ENCODE measurements around the gene EGLN2.
"Not testable (repeated sequence)": the region's sequence is repeated elsewhere in the genome, so short reads cannot be mapped to it uniquely, and the experiment has no call there.

The EGLN2 gene

DNA sequence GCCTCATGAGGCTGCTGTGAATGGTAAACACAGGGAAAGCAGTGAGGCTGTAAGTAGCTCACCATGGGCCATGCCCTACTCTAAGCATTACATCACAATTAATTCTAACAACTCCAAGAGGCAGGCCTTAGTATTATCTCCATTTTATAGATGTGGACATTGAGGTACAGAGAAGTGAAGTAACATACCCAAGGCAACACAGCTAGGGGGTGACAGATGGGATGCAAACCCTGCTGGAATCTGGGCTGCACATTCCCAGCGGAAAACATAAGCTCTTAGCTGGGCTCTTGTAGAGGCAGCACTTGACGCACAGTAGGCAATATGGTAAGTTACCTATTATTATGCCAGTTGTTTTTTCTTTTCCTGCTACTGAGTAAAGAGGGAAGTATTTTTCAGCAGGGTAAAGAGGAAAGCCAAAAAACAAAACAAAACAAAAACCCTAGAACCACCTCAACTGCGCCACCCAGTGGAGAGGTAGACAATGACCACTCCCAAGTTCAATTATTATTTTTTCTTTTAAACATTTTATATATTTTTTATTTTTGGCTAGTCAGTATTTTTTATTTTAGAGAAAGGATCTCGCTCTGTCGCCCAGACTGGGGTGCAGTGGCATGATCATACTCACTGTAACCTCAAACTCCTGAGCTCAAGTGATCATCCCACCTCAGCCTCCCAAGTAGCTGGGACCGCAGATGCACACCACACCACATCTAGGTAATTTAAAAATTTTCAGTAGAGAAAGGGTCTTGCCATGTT lies 20.7 kb downstream of the EGLN2 start:
- DNase-seq: peak; percentile 82

GRCh38 chr19:40822161-40822560 lies 23.2 kb downstream of the EGLN2 start:
- no peak for DNase-seq

GRCh38 chr19:40822704-40823553 lies 23.9 kb downstream of the EGLN2 start:
- DNase-seq: not testable (repeated sequence)

GRCh38 chr19:40824916-40825315 lies 25.9 kb downstream of the EGLN2 start:
- not testable (repeated sequence) for DNase-seq

DNA sequence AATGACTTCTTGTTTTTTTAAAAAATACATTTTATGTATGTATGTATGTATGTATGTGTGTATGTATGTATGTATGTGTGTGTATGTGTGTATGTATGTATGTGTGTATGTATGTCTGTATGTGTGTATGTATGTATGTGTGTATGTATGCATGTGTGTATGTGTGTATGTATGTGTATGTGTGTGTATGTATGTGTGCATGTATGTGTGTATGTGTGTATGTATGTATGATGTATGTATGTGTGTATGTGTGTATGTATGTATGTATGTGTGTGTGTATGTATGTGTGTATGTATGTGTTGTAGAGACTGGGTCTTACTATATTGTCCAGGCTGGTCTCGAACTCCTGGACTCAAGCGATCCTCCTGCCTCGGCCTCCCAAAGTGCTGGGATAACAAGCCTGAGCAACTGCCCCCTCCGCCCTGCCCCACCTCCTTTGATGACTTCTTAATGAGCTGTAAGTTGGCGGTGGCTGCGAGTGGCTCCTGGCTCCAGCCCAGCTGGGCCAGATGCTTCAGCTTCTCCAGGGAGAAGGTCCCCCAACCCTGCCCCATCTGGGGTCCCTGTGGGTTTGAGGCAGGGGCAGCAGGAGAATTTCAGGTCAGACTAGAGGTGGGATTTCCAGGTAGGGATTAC lies 26.6 kb downstream of the EGLN2 start:
- not testable (repeated sequence) for DNase-seq

DNA sequence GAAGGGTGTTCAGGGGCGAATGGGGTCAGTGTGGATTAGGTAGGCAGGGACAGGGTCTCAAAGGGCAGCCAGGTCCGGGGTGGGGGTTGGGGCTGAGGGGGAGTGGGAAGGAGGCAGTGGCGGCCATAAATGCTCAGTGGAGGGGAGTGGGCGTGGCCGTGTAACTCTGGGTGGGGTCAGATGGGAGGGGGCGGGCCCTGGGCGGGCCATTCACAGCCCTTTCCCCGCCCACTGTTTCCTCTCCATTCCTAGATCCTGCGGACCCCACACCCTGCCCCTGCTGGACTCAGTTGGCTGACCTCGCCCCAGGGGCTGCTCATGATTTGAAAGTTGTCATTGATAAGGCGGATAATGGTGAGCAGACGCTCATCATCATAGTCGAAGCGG lies 27.3 kb downstream of the EGLN2 start:
- DNase-seq: not testable (repeated sequence)

DNA sequence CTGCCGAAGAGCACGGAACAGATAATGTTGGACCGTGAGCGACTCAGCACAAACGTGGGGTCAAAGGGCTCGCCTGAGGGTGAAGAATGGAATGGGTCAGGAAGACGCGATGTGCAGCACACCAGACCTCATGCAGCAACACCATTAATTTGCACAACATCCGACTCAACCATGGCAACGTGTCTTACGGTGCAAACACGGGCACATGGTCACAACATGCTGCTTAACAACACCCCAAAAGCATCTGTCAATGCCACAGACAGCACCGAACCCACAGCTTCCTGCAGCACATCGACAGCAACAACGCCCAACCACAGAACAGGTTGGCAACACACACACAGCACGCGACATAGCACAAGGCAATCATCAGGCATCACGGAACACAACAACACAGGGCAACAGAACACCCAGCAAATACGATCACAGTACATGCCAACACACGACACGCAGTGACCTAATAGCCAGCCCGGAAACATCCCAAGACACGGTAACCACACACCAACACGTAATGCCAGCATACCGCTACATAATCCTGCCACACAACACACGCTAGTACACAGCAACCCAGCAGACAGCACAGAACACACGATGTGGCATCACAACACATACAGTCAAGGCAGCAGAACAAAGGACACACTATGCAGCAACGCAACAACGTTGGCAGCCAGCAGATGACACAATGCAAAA lies 27.9 kb downstream of the EGLN2 start:
- DNase-seq: peak; percentile 68

GRCh38 chr19:40827386-40828247 lies 28.6 kb downstream of the EGLN2 start:
- DNase-seq: no peak

DNA sequence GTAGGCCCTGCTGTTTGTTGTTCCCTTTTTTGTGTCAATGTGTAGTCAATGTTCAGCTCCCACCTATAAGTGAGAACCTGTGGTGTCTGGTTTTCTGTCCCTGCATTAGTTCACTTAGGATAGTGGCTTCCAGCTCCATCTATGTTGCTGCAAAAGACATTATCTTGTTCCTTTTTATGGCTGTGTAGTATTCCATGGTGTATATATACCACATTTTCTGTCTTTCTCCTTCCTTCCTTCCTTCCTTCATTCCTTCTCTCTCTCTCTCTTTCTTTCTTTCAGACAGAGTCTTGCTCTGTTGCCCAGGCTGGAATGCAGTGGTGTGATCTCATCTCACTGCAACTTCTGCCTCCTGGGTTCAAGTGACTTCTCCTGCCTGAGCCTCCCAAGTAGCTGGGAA lies 30.2 kb downstream of the EGLN2 start:
- DNase-seq: no peak

DNA sequence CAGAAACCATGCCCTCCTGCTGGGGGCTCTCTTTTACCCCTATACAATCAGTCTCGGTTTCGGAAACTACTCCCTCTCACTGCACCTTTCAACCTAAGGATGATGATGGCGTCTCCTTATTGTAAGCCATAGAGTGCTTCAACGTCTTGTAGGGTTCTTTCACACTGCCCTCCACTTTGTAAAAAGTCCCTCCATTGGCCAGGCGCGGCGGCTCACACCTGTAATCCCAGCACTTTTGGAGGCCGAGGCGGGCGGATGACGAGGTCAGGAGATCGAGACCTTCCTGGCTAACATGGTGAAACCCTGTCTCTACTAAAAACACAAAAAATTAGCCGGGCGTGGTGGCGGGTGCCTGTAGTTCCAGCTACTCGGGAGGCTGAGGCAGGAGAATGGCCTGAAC lies 31.8 kb downstream of the EGLN2 start:
- DNase-seq: not testable (repeated sequence)

DNA sequence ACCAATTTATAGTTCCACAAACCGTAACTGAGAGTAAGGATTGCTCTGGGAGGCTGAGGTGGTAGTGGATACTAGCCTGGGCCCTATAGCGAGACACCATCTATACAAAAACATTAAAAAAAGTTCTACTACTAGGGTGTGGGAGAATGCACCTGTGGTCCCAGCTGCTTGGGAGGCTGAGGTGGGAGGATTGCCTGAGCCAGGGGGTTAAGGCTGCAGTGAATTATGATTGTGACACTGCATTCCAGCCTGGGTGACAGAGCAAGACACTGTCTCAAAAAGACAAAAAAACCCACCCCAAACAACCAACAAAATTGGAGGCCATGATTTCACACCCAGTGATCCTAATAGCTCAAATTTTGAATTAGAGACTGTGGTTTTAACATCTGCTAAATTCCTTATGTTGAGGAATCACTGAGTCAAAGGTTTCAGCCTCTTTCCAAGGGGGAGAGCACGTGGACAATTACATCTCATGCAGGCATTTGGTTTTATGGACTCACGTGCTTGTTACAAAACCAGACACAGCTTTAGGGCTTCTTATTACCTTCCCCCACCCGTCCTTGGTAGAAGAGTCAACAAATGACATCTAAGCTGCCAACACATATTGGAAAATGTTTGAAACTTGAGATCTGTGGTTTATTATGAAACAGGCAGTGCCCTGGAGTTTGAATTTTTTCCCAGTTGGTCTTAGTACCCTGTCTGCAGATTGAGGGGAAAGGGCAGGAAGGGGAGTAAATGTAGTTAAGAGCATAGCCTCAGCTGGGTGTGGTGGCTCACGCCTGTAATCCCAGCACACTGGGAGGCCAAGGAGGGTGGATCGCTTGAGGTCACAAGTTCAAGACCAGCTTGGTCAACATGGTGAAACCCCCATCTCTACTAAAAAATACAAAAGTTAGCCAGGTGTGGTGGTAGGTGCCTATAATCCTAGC lies 32.8 kb downstream of the EGLN2 start:
- no peak for DNase-seq

DNA sequence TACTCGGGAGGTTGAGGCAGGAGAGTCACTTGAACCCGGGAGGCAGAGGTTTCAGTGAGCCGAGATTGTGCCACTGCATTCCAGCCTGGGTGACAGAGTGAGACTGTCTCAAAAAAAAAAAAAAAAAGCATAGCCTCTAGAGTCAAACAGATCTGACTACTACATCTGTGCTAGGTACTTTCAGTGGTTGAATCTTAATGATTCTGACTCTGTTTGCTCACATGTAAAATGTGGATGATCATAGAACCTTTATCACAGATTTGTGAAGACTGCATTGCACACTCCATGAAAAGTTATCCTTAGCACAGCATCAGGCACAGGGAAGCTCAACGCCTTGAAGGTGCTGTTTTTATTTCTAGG lies 33.4 kb downstream of the EGLN2 start:
- DNase-seq: not testable (repeated sequence)

DNA sequence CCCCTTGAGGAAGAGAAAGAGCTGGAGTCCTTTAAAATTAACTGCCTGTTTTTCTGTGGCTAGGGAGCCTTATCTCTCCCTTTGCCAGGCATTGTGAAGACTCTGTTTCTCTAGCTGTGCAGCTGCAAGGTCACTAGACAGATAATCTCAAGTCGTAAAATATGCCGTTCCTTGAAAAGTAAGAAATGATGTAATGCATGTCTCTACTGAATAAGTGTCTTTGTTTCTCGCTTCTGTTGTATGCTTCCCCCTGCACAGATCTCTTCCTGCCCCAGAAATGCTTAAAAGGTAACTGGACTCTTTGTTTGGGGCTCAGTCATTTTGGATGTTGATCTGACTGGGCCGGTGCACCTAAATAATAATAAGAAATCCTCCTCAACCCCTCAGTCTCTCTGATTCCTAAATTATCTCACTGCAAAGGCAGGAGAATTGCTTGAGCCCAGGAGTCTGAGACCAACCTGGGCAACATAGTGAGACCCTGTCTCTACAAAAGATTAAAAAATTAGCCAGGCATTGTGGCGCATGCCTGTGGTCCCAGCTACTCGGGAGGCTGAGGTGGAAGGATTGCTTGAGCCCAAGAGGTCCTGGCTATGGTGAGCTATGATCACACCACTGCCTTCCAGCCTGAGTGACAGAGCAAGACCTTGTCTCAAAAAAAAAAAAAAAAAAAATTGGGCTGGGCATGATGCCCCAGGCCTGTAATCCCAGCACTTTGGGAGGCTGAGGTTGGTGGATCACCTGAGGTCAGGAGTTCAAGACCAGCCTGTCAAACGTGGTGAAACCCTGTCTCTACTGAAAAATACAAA lies 34.9 kb downstream of the EGLN2 start:
- DNase-seq: not testable (repeated sequence)

GRCh38 chr19:40836754-40837429 lies 37.9 kb downstream of the EGLN2 start:
- DNase-seq: no peak

DNA sequence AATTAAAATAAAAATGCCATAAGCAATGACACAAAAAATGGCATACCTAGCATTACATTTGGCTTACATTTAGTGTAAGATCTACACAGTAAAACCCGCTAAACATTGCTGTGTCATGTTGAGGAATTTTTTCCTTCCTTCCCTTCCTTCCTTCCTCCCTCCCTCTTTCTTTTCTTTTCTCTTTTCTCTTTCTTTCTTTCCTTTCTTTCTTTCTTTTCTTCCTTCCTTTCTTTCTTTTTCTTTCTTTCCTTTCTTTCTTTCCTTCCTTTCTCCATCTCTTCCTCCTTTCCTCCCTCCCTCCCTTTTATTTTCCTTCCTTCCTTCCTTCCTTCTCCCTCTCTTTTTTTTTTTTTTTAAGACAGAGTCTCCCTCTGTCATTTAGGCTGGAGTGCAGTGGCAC lies 39.5 kb downstream of the EGLN2 start:
- not testable (repeated sequence) for DNase-seq

DNA sequence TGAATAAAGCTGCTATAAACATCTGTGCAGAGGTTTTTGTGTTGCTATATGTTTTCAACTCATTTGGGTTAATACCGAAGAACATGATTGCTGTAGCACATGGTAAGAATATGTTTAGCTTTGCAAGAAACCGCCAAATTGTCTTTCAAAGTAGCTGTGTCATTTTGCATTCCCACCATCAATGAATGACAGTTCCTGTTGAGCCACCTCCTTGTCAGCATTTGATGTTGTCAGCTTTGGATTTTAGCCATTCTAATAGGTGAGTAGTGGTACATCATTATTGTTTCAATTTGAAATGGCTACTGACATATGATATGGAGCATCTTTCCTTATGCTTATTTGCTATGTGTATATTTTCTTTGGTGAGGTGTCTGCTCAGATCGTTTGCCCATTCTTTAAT lies 43.0 kb downstream of the EGLN2 start:
- DNase-seq: not testable (repeated sequence)

DNA sequence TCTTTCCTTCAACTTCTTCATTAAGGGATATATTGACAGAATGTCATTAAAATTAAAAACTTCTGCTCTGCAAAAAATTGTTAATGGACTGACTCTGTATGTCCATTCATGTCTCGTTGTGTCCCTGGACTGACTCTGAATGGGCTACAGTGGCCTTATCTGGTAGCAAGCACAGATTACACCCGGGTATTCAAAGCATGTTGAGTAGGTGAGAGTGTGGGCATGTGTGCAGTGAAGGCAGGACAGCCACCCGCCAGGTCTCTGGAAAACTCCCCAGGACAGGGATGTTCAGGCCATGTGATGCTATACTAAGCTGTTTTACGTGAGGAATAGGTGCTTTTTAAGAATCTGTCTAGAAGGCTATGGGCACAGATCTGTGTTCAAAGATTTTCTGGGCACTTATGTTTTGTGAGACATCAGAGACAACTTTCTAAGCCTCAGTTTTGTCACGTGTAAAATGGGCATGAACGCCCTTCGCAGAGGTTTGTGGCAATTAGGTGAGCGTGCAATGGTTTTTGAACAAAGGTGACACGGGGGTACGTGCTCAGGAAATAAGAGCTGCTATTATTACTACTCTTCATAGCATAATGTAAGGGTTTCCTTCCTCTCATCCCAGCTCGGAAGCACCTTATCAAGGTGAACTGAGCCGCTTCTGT lies 44.1 kb downstream of the EGLN2 start:
- DNase-seq: not testable (repeated sequence)

- not testable (repeated sequence) for DNase-seq
Measured at GRCh38 chr19:40843653-40844052, 44.7 kb downstream of the EGLN2 start.

DNA sequence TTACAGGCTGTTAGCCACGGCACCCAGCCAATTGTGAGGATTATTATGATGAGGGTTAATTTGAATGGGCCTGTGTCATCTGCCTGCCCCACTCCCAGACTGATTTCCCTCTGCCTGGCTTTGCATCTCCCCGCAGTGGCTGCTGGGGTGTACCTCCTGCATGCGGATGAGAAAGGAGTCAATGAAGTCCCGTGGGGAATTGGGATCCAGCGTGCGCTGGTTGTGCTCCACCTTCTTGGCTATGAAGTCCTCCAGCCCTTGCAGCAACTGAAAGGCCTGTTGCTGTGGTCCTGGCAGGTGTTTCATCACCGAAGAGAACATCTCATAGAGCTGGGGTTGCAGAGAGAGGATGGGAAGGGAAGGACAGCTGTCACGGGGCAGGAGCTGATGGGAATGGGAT lies 47.7 kb downstream of the EGLN2 start:
- DNase-seq: not testable (repeated sequence)
